T-cell (primary cell): ENCODE measurements around the gene STXBP6. TPM values are rescaled to one million over a fixed set of nuclear protein-coding genes. Genes with fewer than 3 reads are reported as not detected.

ENCODE experiments used
- ATAC-seq, 4 experiments: fragments of 200-7000 bp in 3 of 4; fragments of 150-1000 bp in 1 of 4; cut with Tn5 transposase; replicated peaks in 1 of 4; 1 replicate in 3 of 4; 2 replicates in 1 of 4; pipeline ENCODE4 v1.10.0; 2021; ENCODE audit warnings: moderate library complexity in 3 of 4, mild to moderate bottlenecking in 2 of 4, moderate number of reproducible peaks in 1 of 4
- CTCF ChIA-PET, 2 donors: fragments of 300-600 bp; sonication (Branson Sonifier 250); formaldehyde crosslinking; loops; one replicate each; lab custom pipeline; 2022; ENCODE audit warnings: antibody characterized with exemption in 2 of 2; lab: Charles Lee
- POLR2A ChIA-PET, 2 donors: fragments of 300-600 bp; sonication (Branson Sonifier 250); formaldehyde crosslinking; loops; one replicate each; lab custom pipeline; 2022; ENCODE audit warnings: antibody characterized with exemption in 2 of 2; lab: Charles Lee
- DNase-seq, 35 experiments: peaks; one replicate each; pipeline versions ENCODE4 v3.0.0 to v3.0.0-alpha.2; 2013 to 2023
- H3K27ac ChIP-seq: one replicate; pipeline ENCODE4 v1.5.1; 2013; ENCODE audit warnings: low read length
- H3K27me3 ChIP-seq, 2 experiments: replicated peaks in 1 of 2; 1 replicate in 1 of 2; 2 replicates in 1 of 2; pipeline versions ENCODE4 v1.6.1 to v1.7.0; 2013; ENCODE audit warnings: low read length in 1 of 2, mixed read lengths in 1 of 2; ENCODE audit not compliant: control insufficient read depth in 2 of 2, insufficient read depth in 2 of 2; ENCODE audit errors: extremely low read depth in 1 of 2
- H3K36me3 ChIP-seq, 2 donors: 1 replicate in 1 of 2; 2 replicates in 1 of 2; pipeline versions ENCODE4 v1.6.1 to v1.7.0; 2013; ENCODE audit warnings: low read length in 1 of 2; ENCODE audit not compliant: control insufficient read depth in 2 of 2, insufficient read depth in 1 of 2; ENCODE audit errors: extremely low read depth in 1 of 2
- H3K4me1 ChIP-seq, 2 experiments: 1 replicate in 1 of 2; 2 replicates in 1 of 2; pipeline versions ENCODE4 v1.6.1 to v1.7.0; 2013; ENCODE audit warnings: low read length in 2 of 2, mixed read lengths in 1 of 2; ENCODE audit not compliant: insufficient read depth in 2 of 2, control insufficient read depth in 1 of 2; ENCODE audit errors: extremely low read depth in 1 of 2
- H3K4me3 ChIP-seq, 2 donors: 1 replicate in 1 of 2; 2 replicates in 1 of 2; pipeline versions ENCODE4 v1.5.1 to v1.7.0; 2013; ENCODE audit warnings: mild to moderate bottlenecking in 2 of 2, low read length in 1 of 2, moderate library complexity in 1 of 2; ENCODE audit not compliant: control insufficient read depth in 1 of 2; ENCODE audit errors: extremely low read depth in 1 of 2
- H3K9me3 ChIP-seq: 2 replicates; pipeline ENCODE4 v1.7.0; 2013
- H3K27ac Mint-ChIP-seq, 2 donors: one replicate each; pipeline ENCODE4 v1.8.0; 2020 to 2021; ENCODE audit warnings: mild to moderate bottlenecking in 2 of 2, mixed read lengths in 2 of 2
- H3K27me3 Mint-ChIP-seq, 2 donors: one replicate each; pipeline ENCODE4 v1.8.0; 2021 to 2022; ENCODE audit warnings: mixed read lengths in 2 of 2
- H3K36me3 Mint-ChIP-seq: one replicate; pipeline ENCODE4 v1.8.0; 2021; ENCODE audit warnings: mixed read lengths
- H3K4me1 Mint-ChIP-seq, 3 donors: one replicate each; pipeline ENCODE4 v1.8.0; 2020 to 2022; ENCODE audit warnings: mixed read lengths in 3 of 3, mild to moderate bottlenecking in 1 of 3
- H3K4me3 Mint-ChIP-seq, 3 donors: one replicate each; pipeline ENCODE4 v1.8.0; 2020 to 2022; ENCODE audit warnings: mild to moderate bottlenecking in 3 of 3, mixed read lengths in 3 of 3, moderate library complexity in 3 of 3
- H3K9me3 Mint-ChIP-seq, 3 donors: one replicate each; pipeline ENCODE4 v1.8.0; 2020 to 2022; ENCODE audit warnings: mixed read lengths in 3 of 3
- WGBS: methylation state at CpG from one replicate; pipeline ENCODE4 v1.1.5; 2013; ENCODE audit warnings: missing lambda C conversion rate; ENCODE audit not compliant: insufficient coverage; 5-methylcytosine and 5-hydroxymethylcytosine counted together
- total RNA-seq, 35 experiments: library from RNA in 6 of 35; stranded (reverse) in 6 of 35; fragments of 120-200 nt in 1 of 35; gene quantifications; one replicate each; pipeline versions ENCODE4 v1.2.1 to v1.2.4 and lab custom pipeline; 2013 to 2026

The STXBP6 gene
- total RNA-seq, 5 donors from 2014 or later (not counting 1 experiment from before 2014, with no cell fraction given), result 0.25 TPM; not detected in 4

GRCh38 chr14:24979725-24980239, 70.2 kb downstream of the STXBP6 start:
- ATAC-seq, result no peak
- POLR2A ChIA-PET, result no interaction called here
- H3K9me3 ChIP-seq, result no peaks in the 10 kb centered on the region
- no peak overlapping the region for H3K4me3 ChIP-seq
- no peak overlapping the region for H3K27ac ChIP-seq
- Mint-ChIP-seq H3K4me3 (no peak overlapping the region), H3K27ac (no peak overlapping the region), H3K36me3 (no peaks in the 10 kb centered on the region), H3K9me3 (no peaks in the 10 kb centered on the region), H3K4me1 (no peaks in the 10 kb centered on the region), H3K27me3 (peaks cover 20 to 25% of the 10 kb centered on the region in 2 donors)
- no peaks in the 10 kb centered on the region for H3K4me1 ChIP-seq
- CTCF ChIA-PET, result no interaction called here
- no peak for DNase-seq
- H3K36me3 ChIP-seq, result no peaks in the 10 kb centered on the region
- no peaks in the 10 kb centered on the region for H3K27me3 ChIP-seq
- 100% methylated on average over 1 of the region's 2 CpGs for WGBS

- Mint-ChIP-seq H3K9me3 (no peaks in the 10 kb centered on the region), H3K27ac (no peak overlapping the region), H3K4me1 (no peaks in the 10 kb centered on the region), H3K4me3 (no peak overlapping the region), H3K27me3 (peaks cover 21 to 23% of the 10 kb centered on the region in 2 donors), H3K36me3 (no peaks in the 10 kb centered on the region)
- Histone ChIP-seq H3K27me3 (no peaks in the 10 kb centered on the region), H3K9me3 (no peaks in the 10 kb centered on the region), H3K36me3 (no peaks in the 10 kb centered on the region), H3K4me1 (no peaks in the 10 kb centered on the region), H3K4me3 (no peak overlapping the region), H3K27ac (no peak overlapping the region)
- POLR2A ChIA-PET, result no interaction called here
- CTCF ChIA-PET, result no interaction called here
- WGBS, result 86% methylated on average over 1 of the region's 2 CpGs
- DNase-seq (no peak), ATAC-seq (no peak)
Measured at GRCh38 chr14:24978862-24979724, 70.9 kb downstream of the STXBP6 start.

GRCh38 chr14:24976602-24977001, 73.3 kb downstream of the STXBP6 start:
- POLR2A ChIA-PET, result no interaction called here
- H3K9me3 Mint-ChIP-seq, result no peaks in the 10 kb centered on the region
- peaks cover 13 to 16% of the 10 kb centered on the region in 2 donors for H3K27me3 Mint-ChIP-seq
- no peak overlapping the region for H3K4me3 Mint-ChIP-seq
- WGBS, result no CpG with 5 or more reads among the region's 3 CpGs
- no peaks in the 10 kb centered on the region for H3K4me1 ChIP-seq
- H3K36me3 ChIP-seq, result no peaks in the 10 kb centered on the region
- no peak overlapping the region for H3K27ac Mint-ChIP-seq
- no peak overlapping the region for H3K27ac ChIP-seq
- DNase-seq (no peak), ATAC-seq (no peak)
- H3K4me1 Mint-ChIP-seq, result no peaks in the 10 kb centered on the region
- H3K27me3 ChIP-seq, result no peaks in the 10 kb centered on the region
- no peak overlapping the region for H3K4me3 ChIP-seq
- no peaks in the 10 kb centered on the region for H3K9me3 ChIP-seq
- H3K36me3 Mint-ChIP-seq, result no peaks in the 10 kb centered on the region
- CTCF ChIA-PET, result no interaction called here

- Mint-ChIP-seq H3K4me3 (no peak overlapping the region), H3K36me3 (no peaks in the 10 kb centered on the region), H3K4me1 (no peaks in the 10 kb centered on the region), H3K27ac (no peak overlapping the region), H3K9me3 (no peaks in the 10 kb centered on the region), H3K27me3 (peaks cover 14 to 15% of the 10 kb centered on the region in 2 donors)
- DNase-seq (no peak), ATAC-seq (no peak)
- H3K36me3 ChIP-seq, result no peaks in the 10 kb centered on the region
- no peaks in the 10 kb centered on the region for H3K9me3 ChIP-seq
- no peaks in the 10 kb centered on the region for H3K27me3 ChIP-seq
- ChIA-PET CTCF (no interaction called here), POLR2A (no interaction called here)
- no peaks in the 10 kb centered on the region for H3K4me1 ChIP-seq
- WGBS, result 88% methylated on average over 1 of the region's 2 CpGs
- H3K4me3 ChIP-seq, result no peak overlapping the region
- no peak overlapping the region for H3K27ac ChIP-seq
Measured at GRCh38 chr14:24975393-24975792, 74.6 kb downstream of the STXBP6 start.

- no peaks in the 10 kb centered on the region for H3K36me3 Mint-ChIP-seq
- ATAC-seq (no peak), DNase-seq (no peak)
- no peak overlapping the region for H3K4me3 Mint-ChIP-seq
- ChIA-PET CTCF (no interaction called here), POLR2A (no interaction called here)
- no peaks in the 10 kb centered on the region for H3K4me1 Mint-ChIP-seq
- Histone ChIP-seq H3K4me3 (no peak overlapping the region), H3K9me3 (no peaks in the 10 kb centered on the region), H3K27ac (no peak overlapping the region), H3K4me1 (no peaks in the 10 kb centered on the region), H3K27me3 (no peaks in the 10 kb centered on the region), H3K36me3 (no peaks in the 10 kb centered on the region)
- 67% methylated on average over 1 of the region's 2 CpGs for WGBS
- peaks cover 14 to 16% of the 10 kb centered on the region in 2 donors for H3K27me3 Mint-ChIP-seq
- no peaks in the 10 kb centered on the region for H3K9me3 Mint-ChIP-seq
- H3K27ac Mint-ChIP-seq, result no peak overlapping the region
Measured at GRCh38 chr14:24974591-24975374, 75.2 kb downstream of the STXBP6 start.

- ATAC-seq (no peak), DNase-seq (no peak)
- ChIA-PET POLR2A (no interaction called here), CTCF (no interaction called here)
- Mint-ChIP-seq H3K36me3 (no peaks in the 10 kb centered on the region), H3K9me3 (no peaks in the 10 kb centered on the region), H3K27me3 (peaks cover 8 to 15% of the 10 kb centered on the region in 2 donors), H3K4me1 (no peaks in the 10 kb centered on the region), H3K27ac (no peak overlapping the region), H3K4me3 (no peak overlapping the region)
- 100% methylated on average over 1 of the region's 3 CpGs for WGBS
- Histone ChIP-seq H3K4me3 (no peak overlapping the region), H3K36me3 (no peaks in the 10 kb centered on the region), H3K27me3 (no peaks in the 10 kb centered on the region), H3K4me1 (no peaks in the 10 kb centered on the region), H3K27ac (no peak overlapping the region), H3K9me3 (no peaks in the 10 kb centered on the region)
Measured at GRCh38 chr14:24972844-24973243, 77.1 kb downstream of the STXBP6 start.
